ENCODE data around the gene UCN3. TPM values are rescaled to one million over a fixed set of nuclear protein-coding genes. Genes with fewer than 3 reads are reported as not detected.

UCN3 gene
- total RNA-seq, 1 donor from 2014 or later, result not detected

- H3K4me3 ChIP-seq, result no peak overlapping the region
- DNase-seq (ENCODE audit: extremely low spot score in 2 of 2), result no peak
- H3K9me3 ChIP-seq, result peaks cover 7% of the 10 kb centered on the region
- no peak overlapping the region for H3K27ac ChIP-seq
- TF ChIP-seq POLR2AphosphoS5 (IDR thresholded peaks at IDR 0.05; ENCODE audit: insufficient read depth in 1 of 2, low read depth in 1 of 2) (no peak), POLR2A (IDR thresholded peaks at IDR 0.05) (no peak), CTCF (IDR thresholded peaks at IDR 0.05) (no peak)
- H3K27me3 ChIP-seq, result no peaks in the 10 kb centered on the region
- no peaks in the 10 kb centered on the region for H3K36me3 ChIP-seq
- intact Hi-C loops (cut with DNase I), result no loop called here
- no peaks in the 10 kb centered on the region for H3K4me1 ChIP-seq
Observed at GRCh38 chr10:5395168-5395567, 30.4 kb downstream of the UCN3 start.

GRCh38 chr10:5396556-5397300 lies 32.0 kb downstream of the UCN3 start:
- no peaks in the 10 kb centered on the region for H3K36me3 ChIP-seq
- H3K4me1 ChIP-seq, result no peaks in the 10 kb centered on the region
- DNase-seq (ENCODE audit: extremely low spot score in 2 of 2), result no peak
- TF ChIP-seq POLR2A (IDR thresholded peaks at IDR 0.05), result no peak
- no peak for TF ChIP-seq CTCF (IDR thresholded peaks at IDR 0.05)
- TF ChIP-seq POLR2AphosphoS5 (IDR thresholded peaks at IDR 0.05; ENCODE audit: insufficient read depth in 1 of 2, low read depth in 1 of 2), result no peak
- no peak overlapping the region for H3K4me3 ChIP-seq
- no peaks in the 10 kb centered on the region for H3K27me3 ChIP-seq
- no peak overlapping the region for H3K27ac ChIP-seq
- no peaks in the 10 kb centered on the region for H3K9me3 ChIP-seq
- intact Hi-C loops (cut with DNase I), result no loop called here

GRCh38 chr10:5399332-5399731 lies 34.6 kb downstream of the UCN3 start:
- no peaks in the 10 kb centered on the region for H3K27me3 ChIP-seq
- no peaks in the 10 kb centered on the region for H3K9me3 ChIP-seq
- no peaks in the 10 kb centered on the region for H3K36me3 ChIP-seq
- intact Hi-C loops (cut with DNase I), result no loop called here
- H3K27ac ChIP-seq, result no peak overlapping the region
- no peak for DNase-seq (ENCODE audit: extremely low spot score in 2 of 2)
- H3K4me3 ChIP-seq, result no peak overlapping the region
- TF ChIP-seq POLR2AphosphoS5 (IDR thresholded peaks at IDR 0.05; ENCODE audit: insufficient read depth in 1 of 2, low read depth in 1 of 2) (no peak), POLR2A (IDR thresholded peaks at IDR 0.05) (no peak), CTCF (IDR thresholded peaks at IDR 0.05) (no peak)
- no peaks in the 10 kb centered on the region for H3K4me1 ChIP-seq

GRCh38 chr10:5400468-5401240 lies 35.9 kb downstream of the UCN3 start:
- H3K4me1 ChIP-seq, result no peaks in the 10 kb centered on the region
- H3K27me3 ChIP-seq, result no peaks in the 10 kb centered on the region
- DNase-seq (ENCODE audit: extremely low spot score in 2 of 2), result no peak
- no peak overlapping the region for H3K4me3 ChIP-seq
- no peak overlapping the region for H3K27ac ChIP-seq
- H3K9me3 ChIP-seq, result no peaks in the 10 kb centered on the region
- TF ChIP-seq POLR2A (IDR thresholded peaks at IDR 0.05), result no peak
- TF ChIP-seq POLR2AphosphoS5 (IDR thresholded peaks at IDR 0.05; ENCODE audit: insufficient read depth in 1 of 2, low read depth in 1 of 2), result no peak
- no peak for TF ChIP-seq CTCF (IDR thresholded peaks at IDR 0.05)
- intact Hi-C loops (cut with DNase I), result no loop called here
- H3K36me3 ChIP-seq, result no peaks in the 10 kb centered on the region

- TF ChIP-seq CTCF (IDR thresholded peaks at IDR 0.05) (no peak), POLR2AphosphoS5 (IDR thresholded peaks at IDR 0.05; ENCODE audit: insufficient read depth in 1 of 2, low read depth in 1 of 2) (no peak), POLR2A (IDR thresholded peaks at IDR 0.05) (no peak)
- H3K9me3 ChIP-seq, result no peaks in the 10 kb centered on the region
- H3K4me1 ChIP-seq, result no peaks in the 10 kb centered on the region
- no peak for DNase-seq (ENCODE audit: extremely low spot score in 2 of 2)
- no peaks in the 10 kb centered on the region for H3K27me3 ChIP-seq
- H3K36me3 ChIP-seq, result no peaks in the 10 kb centered on the region
- H3K4me3 ChIP-seq, result no peak overlapping the region
- H3K27ac ChIP-seq, result no peak overlapping the region
- intact Hi-C loops (cut with DNase I), result no loop called here
Observed at GRCh38 chr10:5402798-5403197, 38.0 kb downstream of the UCN3 start.

All from vagina (tissue), 2 donors.